K562 (cell line): Measurements from ENCODE around the gene SEPTIN1. TPM values are rescaled to one million over a fixed set of nuclear protein-coding genes. Genes with fewer than 3 reads are reported as not detected.

Experiments
- ARHGAP35 ChIP-seq: fragments of 450-650 bp; IDR thresholded peaks from 2 replicates; pipeline ENCODE4 v1.6.1; 2018; ENCODE audit not compliant: partially characterized antibody
- ARNT ChIP-seq, 2 experiments: fragments of 450-650 bp; IDR thresholded peaks; 2 replicates each; pipeline ENCODE4 v1.6.1; 2016; ENCODE audit warnings: mild to moderate bottlenecking in 1 of 2
- ASH1L ChIP-seq: fragments of 450-650 bp; IDR thresholded peaks from 2 replicates; pipeline ENCODE4 v1.6.1; 2018; ENCODE audit warnings: borderline replicate concordance, mild to moderate bottlenecking, low read depth; ENCODE audit not compliant: partially characterized antibody
- ATF1 ChIP-seq, 2 experiments: fragments of 450-650 bp in 1 of 2; IDR thresholded peaks; 2 replicates each; pipeline ENCODE4 v1.6.1; 2016; ENCODE audit warnings: missing compliant biosample characterization in 1 of 2, missing genetic modification characterization in 1 of 2
- BRD4 ChIP-seq: fragments of 200-600 bp; sonication (generic); IDR thresholded peaks from 2 replicates; pipeline ENCODE4 v1.6.1; 2017; ENCODE audit warnings: inconsistent platforms
- CTBP1 ChIP-seq: fragments of 450-650 bp; IDR thresholded peaks from 2 replicates; pipeline ENCODE4 v1.6.1; 2016; ENCODE audit warnings: borderline replicate concordance
- ETV1 ChIP-seq: fragments of 450-650 bp; conservative IDR thresholded peaks from 2 replicates; pipeline ENCODE4 v1.6.1; 2016; ENCODE audit warnings: missing genetic modification characterization, control low read depth, low read depth, missing compliant biosample characterization
- FOXM1 ChIP-seq, 2 experiments: fragments of 450-650 bp in 1 of 2; sonication (generic) in 1 of 2; formaldehyde crosslinking in 1 of 2; IDR thresholded peaks; 2 replicates each; pipeline versions ENCODE4 v1.6.1 to v1.9.0; 2017 to 2022; ENCODE audit warnings: low read depth in 2 of 2, mild to moderate bottlenecking in 2 of 2, missing genetic modification reagents in 1 of 2, moderate library complexity in 1 of 2
- HDGF ChIP-seq: fragments of 450-650 bp; IDR thresholded peaks from 2 replicates; pipeline ENCODE4 v1.6.1; 2016
- IRF2 ChIP-seq: sonication (generic); formaldehyde crosslinking; IDR thresholded peaks from 2 replicates; pipeline ENCODE4 v1.8.1; 2022; ENCODE audit warnings: mild to moderate bottlenecking, missing genetic modification reagents
- NR4A1 ChIP-seq, 2 experiments: fragments of 250-450 bp in 1 of 2; fragments of 450-650 bp in 1 of 2; sonication (Bioruptor Pico) in 1 of 2; IDR thresholded peaks; 2 replicates each; pipeline versions ENCODE4 v1.4.0 to v1.6.1; 2016 to 2020; ENCODE audit warnings: mild to moderate bottlenecking in 2 of 2, missing compliant biosample characterization in 1 of 2, missing genetic modification characterization in 1 of 2, moderate library complexity in 1 of 2
- PHF21A ChIP-seq: fragments of 450-650 bp; IDR thresholded peaks from 2 replicates; pipeline ENCODE4 v1.6.1; 2017; ENCODE audit warnings: low read depth, borderline replicate concordance
- PPARD ChIP-seq: fragments of 250-450 bp; sonication (Bioruptor Pico); IDR thresholded peaks from 2 replicates; pipeline ENCODE4 v1.8.0; 2022; ENCODE audit warnings: inconsistent platforms, mild to moderate bottlenecking, moderate library complexity
- SFPQ ChIP-seq: fragments of 200-400 bp; formaldehyde crosslinking; IDR thresholded peaks from 2 replicates; pipeline ENCODE4 v1.6.1; 2017; ENCODE audit warnings: mild to moderate bottlenecking, low read depth, low read length, moderate library complexity
- TBP ChIP-seq: optimal IDR thresholded peaks from 2 replicates; pipeline ENCODE3; 2011; ENCODE audit warnings: low read depth, low read length, improper control_type of control experiment
- ZBTB43 ChIP-seq: sonication (generic); formaldehyde crosslinking; IDR thresholded peaks from 2 replicates; pipeline ENCODE4 v1.8.0; 2023; ENCODE audit warnings: mild to moderate bottlenecking, missing genetic modification reagents
- ZNF609 ChIP-seq: sonication (generic); formaldehyde crosslinking; IDR thresholded peaks from 2 replicates; pipeline ENCODE4 v1.8.1; 2023; ENCODE audit warnings: missing genetic modification reagents, mild to moderate bottlenecking, borderline replicate concordance
- ZNF696 ChIP-seq: fragments of 250-450 bp; sonication (Bioruptor Pico); conservative IDR thresholded peaks from 2 replicates; pipeline ENCODE4 v1.4.0; 2020; ENCODE audit warnings: mild to moderate bottlenecking, moderate library complexity
- polyA plus RNA-seq, 8 experiments: library from polyadenylated mRNA; depleted of rRNA in 4 of 8; stranded (reverse) in 5 of 8; unstranded in 3 of 8; fragments of >200 nt; fragmentation: Nextera tagmentation in 2 of 8; fragmentation: Illumina TruSeq in 1 of 8; extraction: Ambion mirVana in 2 of 8; extraction: Trizol in 1 of 8; gene quantifications; 2 replicates each; pipeline versions ENCODE4 v1.2.1 to v1.2.3, GENCODE V29; 2011 to 2014; ENCODE audit warnings: inconsistent platforms in 1 of 8, missing spikeins in 1 of 8
- total RNA-seq, 7 experiments: library from RNA; depleted of rRNA in 6 of 7; stranded (reverse); fragments of >200 nt in 6 of 7; fragmentation: Illumina TruSeq in 2 of 7; extraction: Trizol in 2 of 7; gene quantifications; 2 replicates each; pipeline versions ENCODE4 v1.2.1 to v1.2.3, GENCODE V29; 2011 to 2021; ENCODE audit warnings: low replicate concordance in 1 of 7
- TF ChIP-seq, protein P1 (sequence below): fragments of 250-450 bp; sonication (Bioruptor Pico); IDR thresholded peaks from 2 replicates; pipeline ENCODE4 v1.6.1; 2021; ENCODE audit warnings: mild to moderate bottlenecking

The SEPTIN1 gene
- total and polyA plus RNA-seq, 9 of the 15 experiments (the other 6 are each of a cell fraction or from before 2014, with no cell fraction given) = 0.23 to 5.6 (median 1.7) TPM; not detected in 1

DNA sequence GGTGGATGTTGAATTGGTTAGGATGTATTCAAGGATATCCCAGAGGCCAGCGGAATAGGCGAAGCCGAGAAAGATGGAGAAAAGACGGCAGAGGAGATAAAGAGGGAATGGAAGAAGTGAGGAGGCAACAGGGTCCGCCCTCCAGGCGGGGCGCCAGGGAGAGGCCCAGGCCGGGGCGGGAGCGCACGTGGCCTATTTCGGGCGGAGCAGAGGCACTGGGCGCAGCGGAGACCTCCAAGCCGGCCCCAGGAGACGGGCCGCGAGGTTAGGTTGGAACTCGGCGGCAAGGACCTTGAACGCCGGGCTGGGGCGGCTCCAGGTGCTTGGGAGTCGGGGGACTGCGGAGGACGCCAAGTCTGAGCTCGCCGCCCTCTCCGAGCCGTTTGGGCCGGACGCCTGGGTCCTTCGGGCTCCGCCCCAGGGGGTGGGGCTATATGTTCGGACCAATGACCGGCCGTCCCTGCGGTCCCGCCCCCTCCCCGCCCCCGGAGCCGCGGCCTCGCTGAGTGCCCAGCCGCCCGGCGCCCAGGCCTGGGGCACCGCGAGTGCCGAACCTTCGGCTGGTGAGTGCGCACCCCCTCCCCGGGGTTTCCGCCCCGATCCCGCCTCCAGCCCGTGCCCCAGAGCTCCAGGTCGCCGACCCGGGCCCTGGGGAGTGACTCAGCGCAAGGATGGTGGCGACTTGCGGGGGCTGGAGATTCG, 24.9 kb upstream of the SEPTIN1 start, which contains the start of gene ZNF771 (continued):
- TF ChIP-seq SFPQ (no peak), NR4A1 (CRISPR knock-in tag; IDR thresholded peaks at IDR 0.05) (no peak), NR4A1 (tag; IDR thresholded peaks at IDR 0.05) (no peak), CTBP1 (peak; percentile 81), ZNF609 (no peak; the same call in 1 of the 2 replicates), ARHGAP35 (no peak), ZBTB43 (CRISPR knock-in tag) (no peak), IRF2 (no peak), HDGF (no peak), ZNF696 (CRISPR knock-in tag) (no peak), TBP (peak; percentile 66), ARNT (IDR thresholded peaks at IDR 0.05) (no peak), ATF1 (CRISPR knock-in tag; IDR thresholded peaks at IDR 0.05) (0 out of 2 replicates have a peak, but pooled peaks have one; percentile 24), ATF1 (tag; IDR thresholded peaks at IDR 0.05) (peak; percentile 61), FOXM1 (IDR thresholded peaks at IDR 0.05; ENCODE audit: low read depth) (no peak), FOXM1 (CRISPR knock-in tag; IDR thresholded peaks at IDR 0.05; ENCODE audit: low read depth) (no peak), PHF21A (no peak), PPARD (no peak), ASH1L (no peak), BRD4 (no peak), ETV1 (tag) (no peak)
- TF ChIP-seq, protein P1, sequence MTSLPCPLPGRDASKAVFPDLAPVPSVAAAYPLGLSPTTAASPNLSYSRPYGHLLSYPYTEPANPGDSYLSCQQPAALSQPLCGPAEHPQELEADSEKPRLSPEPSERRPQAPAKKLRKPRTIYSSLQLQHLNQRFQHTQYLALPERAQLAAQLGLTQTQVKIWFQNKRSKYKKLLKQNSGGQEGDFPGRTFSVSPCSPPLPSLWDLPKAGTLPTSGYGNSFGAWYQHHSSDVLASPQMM (CRISPR knock-in tag) = no peak
